MM.1S (cell line): ENCODE results near the gene KRTAP10-3.

Experiments used
- DNase-seq: peaks from one replicate; pipeline ENCODE4 v3.0.0-alpha.2; 2015
- H2AFZ ChIP-seq: fragments of 300-600 bp; sonication (generic); 2 replicates; pipeline ENCODE4 v1.6.0; 2016; ENCODE audit warnings: antibody characterized with exemption, low read length
- H3F3A ChIP-seq: fragments of 300-600 bp; sonication (generic); 2 replicates; pipeline ENCODE4 v1.6.1; 2016; ENCODE audit warnings: mild to moderate bottlenecking, antibody characterized with exemption, low read length, moderate library complexity, mixed read lengths; ENCODE audit not compliant: insufficient read depth
- H3K27ac ChIP-seq: fragments of 300-600 bp; sonication (generic); 2 replicates; pipeline ENCODE4 v1.5.1; 2016; ENCODE audit warnings: mild to moderate bottlenecking, low read length
- H3K27me3 ChIP-seq: fragments of 300-600 bp; sonication (generic); replicated peaks from 2 replicates; pipeline ENCODE4 v1.6.0; 2016; ENCODE audit warnings: low read length; ENCODE audit not compliant: insufficient read depth
- H3K36me3 ChIP-seq: fragments of 300-600 bp; sonication (generic); replicated peaks from 2 replicates; pipeline ENCODE4 v1.6.1; 2016; ENCODE audit warnings: mild to moderate bottlenecking, low read length, mixed read lengths; ENCODE audit not compliant: insufficient read depth
- H3K4me1 ChIP-seq: fragments of 300-600 bp; sonication (generic); 2 replicates; pipeline ENCODE4 v1.6.1; 2016; ENCODE audit warnings: low read length, mixed read lengths
- H3K4me2 ChIP-seq: fragments of 300-600 bp; sonication (generic); 2 replicates; pipeline ENCODE4 v1.6.0; 2016; ENCODE audit warnings: low read depth, low read length
- H3K4me3 ChIP-seq: fragments of 300-600 bp; sonication (generic); 2 replicates; pipeline ENCODE4 v1.5.1; 2016; ENCODE audit warnings: low read length, mixed read lengths
- H3K79me2 ChIP-seq: fragments of 300-600 bp; sonication (generic); 2 replicates; pipeline ENCODE4 v1.6.1; 2016; ENCODE audit warnings: mixed run types, low read length, mixed read lengths
- H3K9ac ChIP-seq: fragments of 300-600 bp; sonication (generic); 2 replicates; pipeline ENCODE4 v1.6.1; 2016; ENCODE audit warnings: low read length, mixed read lengths
- H3K9me2 ChIP-seq: fragments of 300-600 bp; sonication (generic); replicated peaks from 2 replicates; pipeline ENCODE4 v1.6.1; 2016; ENCODE audit warnings: mild to moderate bottlenecking, low read length, mixed read lengths; ENCODE audit not compliant: insufficient read depth
- H3K9me3 ChIP-seq: fragments of 300-600 bp; sonication (generic); replicated peaks from 2 replicates; pipeline ENCODE4 v1.6.1; 2016; ENCODE audit warnings: mild to moderate bottlenecking, low read length, mixed read lengths; ENCODE audit not compliant: insufficient read depth
- H4K20me1 ChIP-seq: fragments of 300-600 bp; sonication (generic); 2 replicates; pipeline ENCODE4 v1.6.1; 2016; ENCODE audit warnings: mild to moderate bottlenecking, low read length, moderate library complexity, mixed read lengths; ENCODE audit not compliant: insufficient read depth
- CTCF ChIP-seq: fragments of 300-600 bp; sonication (generic); IDR thresholded peaks from 2 replicates; pipeline ENCODE4 v1.5.1; 2016; ENCODE audit warnings: antibody characterized with exemption, low read length, mixed read lengths
- EZH2 ChIP-seq: fragments of 300-600 bp; sonication (generic); optimal IDR thresholded peaks from 2 replicates; pipeline ENCODE3; 2017; ENCODE audit warnings: low read depth, mild to moderate bottlenecking, antibody characterized with exemption, low read length, mixed read lengths
- EZH2phosphoT487 ChIP-seq: fragments of 300-600 bp; sonication (generic); IDR thresholded peaks from 2 replicates; pipeline ENCODE4 v1.6.1; 2018; ENCODE audit warnings: antibody characterized with exemption, low read length

KRTAP10-3 gene

GRCh38 chr21:44567481-44568171 is 9.0 kb upstream of the KRTAP10-3 start:
- DNase-seq: no peak
- peaks cover 99% of the 10 kb centered on the region for H3K27me3 ChIP-seq
- H3K9me2 ChIP-seq: no peaks in the 10 kb centered on the region
- H3K4me3 ChIP-seq: no peak overlapping the region
- H3K9ac ChIP-seq: no peak overlapping the region
- H3K27ac ChIP-seq: no peak overlapping the region
- no peak overlapping the region for H2AFZ ChIP-seq
- H3K4me1 ChIP-seq: no peaks in the 10 kb centered on the region
- H3K36me3 ChIP-seq: no peaks in the 10 kb centered on the region
- H3K9me3 ChIP-seq: no peaks in the 10 kb centered on the region
- no peak overlapping the region for H3K4me2 ChIP-seq
- no peaks in the 10 kb centered on the region for H3F3A ChIP-seq
- H4K20me1 ChIP-seq: no peaks in the 10 kb centered on the region
- no peaks in the 10 kb centered on the region for H3K79me2 ChIP-seq
- no peak for TF ChIP-seq EZH2
- TF ChIP-seq CTCF: no peak
- TF ChIP-seq EZH2phosphoT487: no peak

- H3F3A ChIP-seq: no peaks in the 10 kb centered on the region
- no peak overlapping the region for H2AFZ ChIP-seq
- no peak overlapping the region for H3K4me2 ChIP-seq
- no peaks in the 10 kb centered on the region for H3K9me2 ChIP-seq
- no peaks in the 10 kb centered on the region for H3K9me3 ChIP-seq
- TF ChIP-seq EZH2: no peak
- TF ChIP-seq CTCF: no peak
- no peak for TF ChIP-seq EZH2phosphoT487
- no peak overlapping the region for H3K9ac ChIP-seq
- DNase-seq: no peak
- H3K4me1 ChIP-seq: no peaks in the 10 kb centered on the region
- H3K36me3 ChIP-seq: no peaks in the 10 kb centered on the region
- peaks cover 99% of the 10 kb centered on the region for H3K27me3 ChIP-seq
- H4K20me1 ChIP-seq: no peaks in the 10 kb centered on the region
- H3K27ac ChIP-seq: no peak overlapping the region
- no peak overlapping the region for H3K4me3 ChIP-seq
- H3K79me2 ChIP-seq: no peaks in the 10 kb centered on the region
Measured at GRCh38 chr21:44566403-44566802, 7.8 kb upstream of the KRTAP10-3 start.

- no peaks in the 10 kb centered on the region for H3K36me3 ChIP-seq
- no peaks in the 10 kb centered on the region for H3K79me2 ChIP-seq
- H3K9me2 ChIP-seq: no peaks in the 10 kb centered on the region
- H3K27me3 ChIP-seq: peaks cover 92% of the 10 kb centered on the region
- no peak overlapping the region for H2AFZ ChIP-seq
- no peak for TF ChIP-seq EZH2phosphoT487
- no peak for TF ChIP-seq EZH2
- TF ChIP-seq CTCF: no peak
- H3K4me3 ChIP-seq: no peak overlapping the region
- no peaks in the 10 kb centered on the region for H3K9me3 ChIP-seq
- H3K27ac ChIP-seq: no peak overlapping the region
- no peaks in the 10 kb centered on the region for H3F3A ChIP-seq
- no peaks in the 10 kb centered on the region for H3K4me1 ChIP-seq
- no peak overlapping the region for H3K4me2 ChIP-seq
- no peak for DNase-seq
- H4K20me1 ChIP-seq: no peaks in the 10 kb centered on the region
- no peak overlapping the region for H3K9ac ChIP-seq
Measured at GRCh38 chr21:44564886-44565598, 6.4 kb upstream of the KRTAP10-3 start.
